Cardiac muscle cell (in vitro differentiated cells and primary cell): Measurements from ENCODE around the gene RANBP3. TPM values are rescaled to one million over a fixed set of nuclear protein-coding genes. Genes with fewer than 3 reads are reported as not detected.

ENCODE experiments used
- DNase-seq, 2 donors: peaks; one replicate each; pipeline versions ENCODE4 v3.0.0 to v3.0.0-alpha.2; 2010 to 2017; ENCODE audit warnings: low read depth in 1 of 2, low spot score in 1 of 2
- H3K27ac ChIP-seq: fragments of 200-600 bp; sonication (generic); 2 replicates; pipeline ENCODE4 v1.5.1; 2016
- H3K27me3 ChIP-seq: fragments of 200-600 bp; sonication (generic); 2 replicates; pipeline ENCODE4 v1.6.0; 2016; ENCODE audit warnings: control low read depth
- H3K36me3 ChIP-seq: fragments of 200-600 bp; sonication (generic); 2 replicates; pipeline ENCODE4 v1.5.1; 2016; ENCODE audit warnings: control low read depth
- H3K4me1 ChIP-seq: fragments of 200-600 bp; sonication (generic); 2 replicates; pipeline ENCODE4 v1.8.1; 2017; ENCODE audit warnings: low read depth, mild to moderate bottlenecking, mixed run types
- H3K4me3 ChIP-seq: fragments of 200-600 bp; sonication (generic); 2 replicates; pipeline ENCODE4 v1.5.1; 2016; ENCODE audit warnings: mild to moderate bottlenecking
- H3K9me3 ChIP-seq: fragments of 200-600 bp; sonication (generic); 2 replicates; pipeline ENCODE4 v1.5.1; 2017; ENCODE audit warnings: low read depth, mild to moderate bottlenecking, control low read depth
- CTCF ChIP-seq: IDR thresholded peaks from 2 replicates; pipeline ENCODE4 v1.5.1; 2012; ENCODE audit warnings: low read depth, mild to moderate bottlenecking, low read length
- polyA plus RNA-seq: library from polyadenylated mRNA; unstranded; fragments of >200 nt; fragmentation: Nextera tagmentation; extraction: Ambion mirVana; gene quantifications from 2 replicates; pipeline ENCODE4 v1.2.1, GENCODE V29; 2016
- total RNA-seq: library from RNA; depleted of rRNA; stranded (reverse); fragments of >200 nt; gene quantifications from 2 replicates; pipeline ENCODE4 v1.2.3, GENCODE V29; 2016

The RANBP3 gene
- total and polyA plus RNA-seq, 2 experiments from 2014 or later, result 17.7 to 108 TPM

GRCh38 chr19:5916181-5916708 lies 61.7 kb downstream of the RANBP3 start:
- DNase-seq, result no peak
- peaks cover 15% of the 10 kb centered on the region for H3K4me1 ChIP-seq

DNA sequence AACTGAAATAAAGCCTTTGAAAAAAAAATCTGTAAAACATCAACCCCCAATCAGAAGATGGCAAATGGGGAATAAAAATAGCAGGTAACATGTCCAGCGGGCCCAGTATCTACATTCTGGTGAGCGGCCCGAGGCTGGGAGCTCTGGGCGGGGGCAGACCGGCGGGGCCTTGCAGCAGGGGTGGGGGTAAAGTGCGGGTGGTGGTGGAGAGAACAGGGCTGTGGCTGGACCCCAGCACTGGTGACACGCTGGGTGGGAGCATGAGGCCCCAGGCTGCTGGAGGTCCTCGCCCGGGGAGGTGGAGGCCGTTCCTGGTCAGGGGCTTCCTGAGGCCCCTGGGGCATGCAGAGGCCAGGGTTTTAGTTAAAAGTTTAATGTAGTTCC lies 62.2 kb downstream of the RANBP3 start:
- no peak for DNase-seq
- TF ChIP-seq CTCF, result no peak
- H3K4me3 ChIP-seq, result no peak overlapping the region

More at GRCh38 chr19:5916181-5916708, 61.7 kb downstream of the RANBP3 start:
- Histone ChIP-seq H3K27me3 (no peaks in the 10 kb centered on the region), H3K36me3 (peaks cover 33% of the 10 kb centered on the region), H3K4me3 (no peak overlapping the region), H3K9me3 (no peaks in the 10 kb centered on the region), H3K27ac (peak overlapping the region; percentile 75)
- TF ChIP-seq CTCF, result no peak

GRCh38 chr19:5914946-5915781 lies 62.8 kb downstream of the RANBP3 start:
- Histone ChIP-seq H3K9me3 (no peaks in the 10 kb centered on the region), H3K27me3 (no peaks in the 10 kb centered on the region), H3K4me1 (peaks cover 15% of the 10 kb centered on the region), H3K27ac (peak overlapping the region; percentile 75), H3K4me3 (no peak overlapping the region), H3K36me3 (peaks cover 30% of the 10 kb centered on the region)
- no peak for TF ChIP-seq CTCF
- peak in 1 of 2 donors; percentile 49 for DNase-seq

More for the DNA sequence above, 62.2 kb downstream of the RANBP3 start:
- no peaks in the 10 kb centered on the region for H3K9me3 ChIP-seq
- H3K27me3 ChIP-seq, result no peaks in the 10 kb centered on the region
- H3K4me1 ChIP-seq, result peaks cover 15% of the 10 kb centered on the region
- H3K36me3 ChIP-seq, result peaks cover 31% of the 10 kb centered on the region
- peak overlapping the region; percentile 75 for H3K27ac ChIP-seq

GRCh38 chr19:5914358-5914774 lies 63.6 kb downstream of the RANBP3 start:
- H3K36me3 ChIP-seq, result peaks cover 30% of the 10 kb centered on the region
- H3K27ac ChIP-seq, result peak overlapping the region; percentile 15
- TF ChIP-seq CTCF, result no peak
- H3K9me3 ChIP-seq, result no peaks in the 10 kb centered on the region
- H3K4me1 ChIP-seq, result peaks cover 15% of the 10 kb centered on the region
- no peak overlapping the region for H3K4me3 ChIP-seq
- H3K27me3 ChIP-seq, result no peaks in the 10 kb centered on the region
- no peak for DNase-seq

DNA sequence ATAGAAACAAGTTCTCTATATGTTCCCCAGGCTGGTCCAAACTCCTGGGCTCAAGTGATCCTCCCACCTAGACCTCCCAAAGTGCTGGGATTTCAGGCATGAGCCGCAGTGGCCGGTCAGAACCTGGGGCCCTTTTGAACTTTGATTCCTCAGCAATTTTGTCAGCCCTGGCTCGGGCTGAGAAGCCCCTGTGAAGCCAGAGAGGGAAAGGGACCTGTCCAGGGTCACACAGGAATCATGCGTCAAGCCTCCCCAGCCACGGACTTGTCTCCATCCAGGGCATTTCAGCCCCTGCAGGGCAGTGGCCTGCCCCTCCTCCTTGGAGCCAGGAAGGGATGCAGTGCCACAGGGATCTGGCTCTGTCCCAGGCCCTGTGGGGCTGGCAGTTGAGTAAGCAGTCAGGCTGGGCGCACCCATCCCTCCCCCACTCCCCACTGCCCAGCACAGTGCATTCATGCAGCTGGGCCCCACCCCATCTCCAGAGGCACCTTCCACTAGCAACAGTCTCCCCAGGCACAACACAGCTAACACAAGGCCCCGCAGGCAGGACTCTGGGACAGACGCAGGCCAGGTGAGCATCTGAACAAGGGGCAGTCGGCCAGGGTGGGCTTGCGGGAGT lies 64.1 kb downstream of the RANBP3 start, which contains the start of gene CAPS:
TSS of gene CAPS (plus strand) at position 516 of the 619 bp plus-strand sequence. CDS start 153 bp downstream, outside the sequence.
- H3K27me3 ChIP-seq, result no peaks in the 10 kb centered on the region
- peaks cover 15% of the 10 kb centered on the region for H3K4me1 ChIP-seq
- no peak for TF ChIP-seq CTCF
- H3K4me3 ChIP-seq, result no peak within 1 kb of the TSS
- no peaks in the 10 kb centered on the region for H3K9me3 ChIP-seq
- peak in 1 of 2 donors; percentile 72 for DNase-seq
- peaks cover 28% of the 10 kb centered on the region for H3K36me3 ChIP-seq
- H3K27ac ChIP-seq, result peak within 1 kb of the TSS; percentile 75
